H9 (cell line): ENCODE measurements around the gene PRTFDC1. TPM values are rescaled to one million over a fixed set of nuclear protein-coding genes. Genes with fewer than 3 reads are reported as not detected.

Source experiments
- DNase-seq: peaks from one replicate; pipeline ENCODE4 v3.0.0-alpha.2; 2017
- H2AFZ ChIP-seq: one replicate; pipeline ENCODE4 v1.6.1; 2013; ENCODE audit warnings: mild to moderate bottlenecking, low read length, control low read depth, moderate library complexity
- H2AK5ac ChIP-seq: 2 replicates; pipeline ENCODE4 v1.6.1; 2013; ENCODE audit warnings: low read length, control low read depth, mixed read lengths; ENCODE audit not compliant: insufficient read length
- H2BK120ac ChIP-seq: one replicate; pipeline ENCODE4 v1.6.1; 2013; ENCODE audit warnings: low read depth, mild to moderate bottlenecking, low read length, control low read depth, inconsistent platforms; ENCODE audit not compliant: poor library complexity, severe bottlenecking
- H2BK12ac ChIP-seq: 2 replicates; pipeline ENCODE4 v1.6.1; 2013; ENCODE audit warnings: low read length, control low read depth, mixed read lengths, low read depth; ENCODE audit not compliant: insufficient read length
- H2BK15ac ChIP-seq: 2 replicates; pipeline ENCODE4 v1.6.1; 2013; ENCODE audit warnings: low read depth, low read length, control low read depth
- H2BK20ac ChIP-seq: one replicate; pipeline ENCODE4 v1.6.1; 2013; ENCODE audit warnings: low read depth, mild to moderate bottlenecking, low read length, control low read depth, inconsistent platforms; ENCODE audit not compliant: poor library complexity, severe bottlenecking
- H2BK5ac ChIP-seq: 2 replicates; pipeline ENCODE4 v1.6.1; 2013; ENCODE audit warnings: low read length, control low read depth, mixed read lengths; ENCODE audit not compliant: insufficient read length
- H3K14ac ChIP-seq: 2 replicates; pipeline ENCODE4 v1.6.1; 2013; ENCODE audit warnings: low read length, control low read depth; ENCODE audit not compliant: insufficient read depth
- H3K18ac ChIP-seq: 2 replicates; pipeline ENCODE4 v1.6.1; 2013; ENCODE audit warnings: low read depth, mild to moderate bottlenecking, mixed read lengths, low read length, control low read depth; ENCODE audit not compliant: insufficient read length
- H3K23ac ChIP-seq: 2 replicates; pipeline ENCODE4 v1.6.1; 2013; ENCODE audit warnings: low read length, control low read depth, mixed read lengths, low read depth; ENCODE audit not compliant: insufficient read length
- H3K23me2 ChIP-seq: 2 replicates; pipeline ENCODE4 v1.6.1; 2013; ENCODE audit warnings: low read depth, mild to moderate bottlenecking, mixed read lengths, low read length, control low read depth; ENCODE audit not compliant: insufficient read length, poor library complexity, severe bottlenecking
- H3K27ac ChIP-seq: 2 replicates; pipeline ENCODE4 v1.5.1; 2013; ENCODE audit warnings: low read length, control low read depth, mixed read lengths, low read depth; ENCODE audit not compliant: insufficient read length
- H3K27me3 ChIP-seq: 2 replicates; pipeline ENCODE4 v1.6.1; 2013; ENCODE audit warnings: low read length, control low read depth, inconsistent platforms; ENCODE audit not compliant: insufficient read depth
- H3K4ac ChIP-seq: 2 replicates; pipeline ENCODE4 v1.6.1; 2013; ENCODE audit warnings: low read depth, mild to moderate bottlenecking, control low read depth, inconsistent platforms, low read length, moderate library complexity
- H3K4me1 ChIP-seq: 2 replicates; pipeline ENCODE4 v1.6.1; 2013; ENCODE audit warnings: low read length, control low read depth, inconsistent platforms; ENCODE audit not compliant: insufficient read depth
- H3K4me2 ChIP-seq: 2 replicates; pipeline ENCODE4 v1.6.1; 2013; ENCODE audit warnings: low read length, control low read depth, mixed read lengths; ENCODE audit not compliant: insufficient read length, insufficient read depth
- H3K56ac ChIP-seq: 2 replicates; pipeline ENCODE4 v1.6.1; 2013; ENCODE audit warnings: low read depth, mild to moderate bottlenecking, mixed read lengths, low read length, control low read depth; ENCODE audit not compliant: insufficient read length
- H3K79me1 ChIP-seq: 2 replicates; pipeline ENCODE4 v1.6.1; 2013; ENCODE audit warnings: low read depth, mild to moderate bottlenecking, moderate library complexity, low read length, control low read depth, inconsistent platforms; ENCODE audit not compliant: insufficient read depth, poor library complexity, severe bottlenecking
- H3K79me2 ChIP-seq: 2 replicates; pipeline ENCODE4 v1.6.1; 2013; ENCODE audit warnings: low read length, control low read depth, inconsistent platforms; ENCODE audit not compliant: insufficient read depth
- H3K9ac ChIP-seq: 2 replicates; pipeline ENCODE4 v1.6.1; 2013; ENCODE audit warnings: low read length, control low read depth, mixed read lengths; ENCODE audit not compliant: insufficient read length; ENCODE audit errors: extremely low read depth
- H3K9me3 ChIP-seq: one replicate; pipeline ENCODE4 v1.6.1; 2013; ENCODE audit warnings: low read depth, low read length, inconsistent platforms; ENCODE audit not compliant: control insufficient read depth
- H3T11ph ChIP-seq: one replicate; pipeline ENCODE4 v1.6.1; 2013; ENCODE audit warnings: mild to moderate bottlenecking, low read length, control low read depth, inconsistent platforms
- H4K20me1 ChIP-seq: one replicate; pipeline ENCODE4 v1.6.1; 2013; ENCODE audit not compliant: control insufficient read depth, insufficient read length, insufficient read depth
- H4K5ac ChIP-seq: 2 replicates; pipeline ENCODE4 v1.6.1; 2013; ENCODE audit warnings: low read depth, mild to moderate bottlenecking, mixed read lengths, low read length, control low read depth; ENCODE audit not compliant: insufficient read length
- H4K8ac ChIP-seq: replicated peaks from 2 replicates; pipeline ENCODE4 v1.6.1; 2013; ENCODE audit warnings: low read length, control low read depth, mixed read lengths, low read depth; ENCODE audit not compliant: insufficient read length
- H4K91ac ChIP-seq: 2 replicates; pipeline ENCODE4 v1.6.1; 2013; ENCODE audit warnings: low read depth, mild to moderate bottlenecking, moderate library complexity, mixed read lengths, low read length, control low read depth; ENCODE audit not compliant: insufficient read length
- H3K27ac Mint-ChIP-seq, 3 experiments: 2 replicates in 2 of 3; 3 replicates in 1 of 3; pipeline ENCODE4 v1.8.0; 2020 to 2021; ENCODE audit warnings: mixed read lengths in 3 of 3, mild to moderate bottlenecking in 1 of 3, moderate library complexity in 1 of 3
- H3K27me3 Mint-ChIP-seq: 2 replicates; pipeline ENCODE4 v1.8.0; 2021; ENCODE audit warnings: low read depth, mild to moderate bottlenecking, moderate library complexity, mixed read lengths
- H3K36me3 Mint-ChIP-seq, 3 experiments: 2 replicates in 2 of 3; 3 replicates in 1 of 3; pipeline ENCODE4 v1.8.0; 2020 to 2021; ENCODE audit warnings: low read depth in 3 of 3, mixed read lengths in 3 of 3; ENCODE audit not compliant: insufficient read depth in 1 of 3
- H3K4me1 Mint-ChIP-seq, 2 experiments: 2 replicates each; pipeline ENCODE4 v1.8.0; 2020; ENCODE audit warnings: mixed read lengths in 2 of 2
- H3K4me3 Mint-ChIP-seq, 2 experiments: 2 replicates in 1 of 2; 3 replicates in 1 of 2; pipeline ENCODE4 v1.8.0; 2020 to 2021; ENCODE audit warnings: mild to moderate bottlenecking in 2 of 2, mixed read lengths in 2 of 2, moderate library complexity in 1 of 2
- H3K9me3 Mint-ChIP-seq, 2 experiments: 2 replicates in 1 of 2; 3 replicates in 1 of 2; pipeline ENCODE4 v1.8.0; 2020; ENCODE audit warnings: mild to moderate bottlenecking in 2 of 2, mixed read lengths in 2 of 2, moderate library complexity in 1 of 2
- CTCF ChIP-seq: fragments of 200-600 bp; sonication (generic); conservative IDR thresholded peaks from 3 replicates; pipeline ENCODE4 v1.8.0; 2021; ENCODE audit warnings: antibody characterized with exemption, mild to moderate bottlenecking
- WGBS: extraction: QIAGEN DNeasy Blood & Tissue Kit; methylation state at CpG from one replicate; pipeline ENCODE4 v1.1.7; 2013; ENCODE audit warnings: missing lambda C conversion rate, low lambda C conversion rate, mixed read lengths; ENCODE audit not compliant: insufficient read length; ENCODE audit errors: extremely low coverage; 5-methylcytosine and 5-hydroxymethylcytosine counted together
- total RNA-seq: library from RNA; stranded (reverse); gene quantifications from 2 replicates; pipeline ENCODE4 v1.2.1, GENCODE V29; 2021

Gene PRTFDC1
- total RNA-seq, 1 experiment from 2014 or later = 7.5 TPM

GRCh38 chr10:24894309-24894708 is 58.1 kb downstream of the PRTFDC1 start:
- Histone ChIP-seq H4K5ac (no peak overlapping the region), H3K14ac (no peak overlapping the region), H3K4me1 (no peaks in the 10 kb centered on the region), H3K79me1 (no peaks in the 10 kb centered on the region), H3K23me2 (no peaks in the 10 kb centered on the region), H3T11ph (no peak overlapping the region), H2AK5ac (no peak overlapping the region), H3K9me3 (no peaks in the 10 kb centered on the region), H4K20me1 (no peaks in the 10 kb centered on the region), H4K91ac (no peak overlapping the region), H2BK120ac (no peak overlapping the region), H2BK15ac (no peak overlapping the region), H3K56ac (no peak overlapping the region), H4K8ac (no peak overlapping the region), H3K4ac (no peak overlapping the region), H2BK20ac (no peak overlapping the region), H3K9ac (no peak overlapping the region), H2AFZ (no peak overlapping the region), H2BK5ac (no peak overlapping the region), H3K27me3 (no peaks in the 10 kb centered on the region), H3K23ac (no peak overlapping the region), H3K4me2 (no peak overlapping the region), H3K27ac (no peak overlapping the region), H3K79me2 (no peaks in the 10 kb centered on the region), H2BK12ac (no peak overlapping the region), H3K18ac (no peak overlapping the region)
- Mint-ChIP-seq H3K27me3 (no peaks in the 10 kb centered on the region), H3K9me3 (no peaks in the 10 kb centered on the region), H3K27ac (no peak overlapping the region), H3K4me1 (peaks cover 6 to 9% of the 10 kb centered on the region in 2 experiments; a peak in 2 of 4 replicates), H3K36me3 (no peaks in the 10 kb centered on the region), H3K4me3 (no peak overlapping the region)
- no CpG with 5 or more reads among the region's 5 CpGs for WGBS
- no peak for TF ChIP-seq CTCF
- DNase-seq = no peak
